GM19452 (cell line): ENCODE results near the gene FXYD3.
"Not testable (repeated sequence)": the region's sequence is repeated elsewhere in the genome, so short reads cannot be mapped to it uniquely, and the experiment has no call there.

ENCODE experiments used
- ATAC-seq: cut with Tn5 transposase; IDR thresholded peaks from one replicate; pipeline ENCODE4 v1.9.1; 2021; ENCODE audit not compliant: unreplicated experiment

The FXYD3 gene

DNA sequence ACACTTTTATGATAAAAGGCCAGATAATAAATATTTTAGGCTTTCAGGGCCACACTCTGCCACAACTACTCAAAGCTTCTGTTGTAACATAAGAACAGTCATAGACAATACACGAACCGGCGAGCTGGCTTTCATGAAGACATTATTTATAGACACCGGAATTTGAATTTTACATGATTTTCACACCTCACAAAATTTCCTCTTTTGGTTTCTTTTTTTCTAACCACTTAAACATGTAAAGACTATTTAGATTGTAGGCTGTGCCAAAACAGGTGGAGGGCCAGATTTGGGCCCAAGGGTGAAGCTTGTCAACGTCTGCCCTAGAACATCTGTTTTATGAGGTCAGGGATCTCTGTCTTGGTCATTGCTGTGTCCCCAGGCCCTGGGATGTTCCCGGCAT, 29.7 kb upstream of the FXYD3 start:
- peak; percentile 69 for ATAC-seq

DNA sequence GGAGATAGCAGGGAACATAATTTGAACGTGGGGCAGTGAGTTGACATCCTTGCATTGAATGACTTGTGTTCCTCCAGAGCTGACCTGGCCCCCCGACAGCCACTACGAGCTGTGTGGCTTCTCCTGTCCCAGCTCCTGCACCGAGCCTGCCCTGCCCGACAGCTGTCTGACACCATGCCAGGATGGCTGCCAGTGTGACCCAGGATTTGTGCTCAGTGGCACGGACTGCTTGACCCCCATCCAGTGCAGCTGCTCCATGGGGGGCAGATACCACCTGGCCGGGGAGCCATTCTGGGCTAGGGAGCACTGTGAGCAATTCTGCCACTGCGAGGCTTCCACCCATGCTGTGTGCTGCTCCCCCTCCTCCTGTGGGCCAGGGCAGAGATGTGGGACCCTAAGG, 29.2 kb upstream of the FXYD3 start:
- no peak for ATAC-seq

DNA sequence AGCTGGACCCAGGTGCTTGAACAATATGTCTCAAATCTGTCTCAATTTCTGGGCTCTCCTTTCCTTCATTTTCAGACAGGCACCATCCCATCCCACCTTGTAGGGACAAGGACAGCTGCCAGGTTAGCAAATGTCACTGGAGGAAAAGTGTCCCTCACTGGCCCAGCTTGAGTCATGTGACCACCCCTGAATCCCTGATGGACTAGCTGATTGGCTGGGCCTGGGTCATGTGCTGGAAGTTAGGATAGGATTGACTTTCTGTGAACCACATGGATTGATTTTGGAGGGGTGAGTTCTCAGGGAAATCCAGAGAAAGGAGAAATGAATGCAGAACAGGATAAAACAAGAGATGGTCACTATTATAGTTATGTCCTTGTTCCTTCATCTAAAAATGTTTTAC, 28.2 kb upstream of the FXYD3 start:
- no peak for ATAC-seq

DNA sequence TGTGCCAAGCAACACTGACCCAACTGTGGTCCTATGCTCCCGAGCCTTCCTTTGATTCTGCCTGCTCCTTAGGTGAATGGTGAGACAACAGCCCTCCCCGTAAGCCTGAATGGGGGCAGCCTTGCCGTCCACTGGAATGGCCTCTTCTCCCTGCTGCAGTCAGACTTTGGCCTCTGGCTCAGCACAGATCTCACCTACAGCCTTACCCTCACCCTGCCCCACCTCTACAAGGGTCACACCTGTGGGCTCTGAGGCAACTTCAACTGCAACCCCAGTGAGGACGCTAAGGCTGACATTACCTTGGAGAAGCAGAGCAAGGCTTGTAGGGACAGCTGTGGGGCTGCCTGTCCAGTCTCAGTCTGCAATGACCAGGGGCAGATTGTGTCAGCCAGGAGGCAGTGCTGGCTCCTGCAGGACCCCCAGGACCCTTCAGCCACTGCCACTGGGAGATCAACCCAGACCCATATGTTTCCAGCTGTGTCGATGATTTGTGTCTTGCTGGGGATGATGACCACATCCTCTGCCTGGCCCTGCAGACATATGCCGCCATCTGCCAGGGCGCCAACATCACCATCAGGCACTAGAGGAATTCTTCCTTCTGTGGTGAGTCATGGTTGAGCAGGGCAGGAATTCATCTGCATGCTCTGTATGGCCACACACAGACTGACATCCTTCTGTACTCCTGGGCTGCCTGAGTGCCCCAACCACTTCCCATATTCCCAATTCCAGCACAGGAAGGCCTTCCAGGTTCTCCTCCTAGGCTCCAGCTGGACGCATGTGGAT, 27.3 kb upstream of the FXYD3 start:
- ATAC-seq, result no peak

DNA sequence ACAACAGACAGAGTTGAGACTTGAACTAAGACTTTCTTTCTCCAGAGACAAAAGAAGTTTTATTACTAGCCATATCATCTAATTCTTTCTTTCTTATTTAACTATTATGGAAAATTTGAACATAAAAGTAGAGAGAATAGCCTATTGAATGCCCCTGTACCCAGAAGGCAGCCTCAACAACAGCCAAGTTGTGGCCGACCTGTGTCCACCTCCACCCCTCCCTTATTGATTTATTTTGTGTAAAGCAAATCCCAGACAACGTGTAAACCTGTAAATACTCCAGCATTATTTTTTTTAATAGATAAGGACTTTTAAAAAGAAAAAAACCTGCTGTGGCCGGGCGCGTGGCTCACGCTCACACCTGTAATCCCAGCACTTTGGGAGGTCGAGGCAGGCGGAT, 26.1 kb upstream of the FXYD3 start:
- no peak for ATAC-seq

DNA sequence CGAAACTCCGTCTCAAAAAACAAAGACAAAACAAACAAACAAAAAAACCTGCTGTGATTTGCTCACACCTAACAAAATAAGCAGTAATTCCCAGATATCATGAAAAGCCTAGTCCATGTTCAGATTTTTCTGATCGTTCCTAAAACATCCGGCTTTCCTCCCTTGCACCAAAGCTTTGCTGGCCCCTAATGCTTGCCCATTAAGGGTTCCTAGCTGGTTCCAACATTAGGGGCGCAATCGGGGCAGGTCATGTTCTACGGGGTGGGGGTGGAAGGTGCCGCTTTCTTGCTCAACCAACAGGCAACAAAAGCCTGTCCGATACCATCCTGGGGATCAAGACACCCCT, 25.5 kb upstream of the FXYD3 start:
- ATAC-seq, result no peak

DNA sequence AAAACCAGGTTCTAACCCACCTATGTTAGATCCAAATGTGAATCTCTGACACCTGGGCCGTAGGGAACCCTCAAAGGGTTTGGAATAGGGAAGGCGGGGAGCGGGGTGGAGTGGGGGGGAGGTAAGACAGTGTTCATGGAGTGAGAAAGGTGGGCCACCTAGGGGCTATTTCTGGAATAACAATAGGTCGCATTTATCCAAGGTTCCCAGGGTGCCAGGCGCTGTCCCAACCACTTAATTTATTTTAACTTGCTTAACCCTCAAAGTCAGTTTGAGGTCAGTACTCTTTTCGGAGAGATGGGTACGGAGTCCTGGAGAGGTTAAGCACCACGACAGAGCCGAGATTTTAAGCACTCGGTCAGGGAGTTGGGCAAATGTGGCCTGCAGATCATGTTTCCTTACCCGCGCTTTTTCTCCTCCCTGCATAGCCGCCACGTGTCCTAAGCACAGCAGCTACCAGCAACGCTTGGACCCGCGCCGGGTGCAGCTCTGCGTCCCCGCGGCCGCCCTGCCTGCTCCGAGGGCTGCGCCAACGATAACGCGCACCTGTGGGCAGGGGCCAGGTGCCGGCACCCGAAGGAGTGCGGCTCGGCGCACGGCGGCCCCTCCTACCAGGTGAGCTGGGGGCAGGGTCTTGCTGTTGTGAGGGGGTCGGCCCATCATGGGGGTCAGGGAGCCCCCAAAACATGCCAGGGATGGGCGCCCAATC, 25.0 kb upstream of the FXYD3 start:
- ATAC-seq, result no peak

DNA sequence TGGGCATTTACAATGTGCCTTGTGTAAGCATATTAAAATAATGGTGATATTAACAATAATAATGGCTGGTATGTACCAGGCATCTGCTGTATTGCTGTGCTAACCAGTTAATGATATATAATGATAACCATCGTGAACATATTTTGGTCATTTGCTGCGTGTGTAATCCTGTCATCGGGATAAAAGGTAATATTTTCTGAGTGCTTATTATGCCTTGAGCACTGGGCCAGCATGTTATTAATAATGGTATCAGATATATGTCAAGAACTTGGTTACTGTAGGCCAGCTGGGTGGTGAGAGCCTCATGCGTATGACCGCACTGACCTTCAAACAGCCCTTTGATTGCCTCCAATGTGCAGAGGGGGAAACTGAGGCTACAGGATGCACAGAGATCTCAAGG, 22.2 kb upstream of the FXYD3 start:
- ATAC-seq, result no peak

DNA sequence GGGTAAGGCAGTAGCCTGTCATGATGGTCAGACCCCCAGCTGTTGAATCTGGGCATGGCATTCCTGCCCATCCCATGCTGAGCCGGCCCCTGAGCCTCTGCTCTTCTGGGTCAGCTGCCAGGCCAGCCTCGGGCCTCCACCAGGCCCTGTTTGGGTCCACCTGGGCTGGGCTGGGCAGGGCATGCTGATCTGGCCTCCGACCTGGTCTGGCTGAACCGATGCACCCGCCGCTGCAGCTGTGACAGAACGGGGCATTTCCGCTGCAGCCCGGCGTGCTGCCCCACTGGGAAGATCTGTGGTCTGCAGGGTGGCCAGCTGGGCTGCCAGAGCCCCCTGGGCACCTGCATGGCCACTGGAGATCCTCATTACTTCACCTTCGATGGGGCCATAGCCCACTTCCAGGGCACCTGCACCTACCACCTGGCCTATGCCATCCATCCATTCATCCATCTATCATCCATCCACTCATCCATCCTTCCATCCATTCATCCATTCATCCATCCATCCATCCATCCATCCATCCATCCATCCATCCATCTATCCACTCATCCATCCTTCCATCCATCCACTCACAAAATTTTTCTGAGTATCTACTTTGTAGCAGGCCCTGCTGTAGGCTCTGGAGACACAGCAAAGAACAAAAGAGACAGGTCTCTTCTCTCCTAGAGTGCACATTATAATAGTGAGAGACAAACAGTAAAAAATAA, 21.5 kb upstream of the FXYD3 start:
- ATAC-seq, result no peak

DNA sequence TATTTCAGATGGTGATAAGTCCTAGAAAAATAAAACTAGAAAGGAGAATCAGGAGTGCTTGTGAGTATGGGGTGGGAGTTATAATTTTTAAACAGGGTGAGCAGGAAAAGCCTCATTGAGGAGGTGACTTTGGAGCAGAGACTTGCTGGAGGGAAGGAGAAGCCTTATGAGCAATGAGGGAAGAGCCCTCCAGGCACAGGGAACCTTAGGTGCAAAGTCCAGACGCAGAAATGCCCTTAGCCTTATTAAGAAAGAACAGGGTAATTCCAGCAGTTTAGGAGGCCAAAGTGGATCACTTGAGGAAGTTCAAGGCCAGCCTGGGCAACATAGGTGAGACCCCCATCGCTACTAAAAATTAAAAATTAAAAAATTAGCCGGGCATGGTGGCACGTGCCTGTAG, 21.0 kb upstream of the FXYD3 start:
- no peak for ATAC-seq

DNA sequence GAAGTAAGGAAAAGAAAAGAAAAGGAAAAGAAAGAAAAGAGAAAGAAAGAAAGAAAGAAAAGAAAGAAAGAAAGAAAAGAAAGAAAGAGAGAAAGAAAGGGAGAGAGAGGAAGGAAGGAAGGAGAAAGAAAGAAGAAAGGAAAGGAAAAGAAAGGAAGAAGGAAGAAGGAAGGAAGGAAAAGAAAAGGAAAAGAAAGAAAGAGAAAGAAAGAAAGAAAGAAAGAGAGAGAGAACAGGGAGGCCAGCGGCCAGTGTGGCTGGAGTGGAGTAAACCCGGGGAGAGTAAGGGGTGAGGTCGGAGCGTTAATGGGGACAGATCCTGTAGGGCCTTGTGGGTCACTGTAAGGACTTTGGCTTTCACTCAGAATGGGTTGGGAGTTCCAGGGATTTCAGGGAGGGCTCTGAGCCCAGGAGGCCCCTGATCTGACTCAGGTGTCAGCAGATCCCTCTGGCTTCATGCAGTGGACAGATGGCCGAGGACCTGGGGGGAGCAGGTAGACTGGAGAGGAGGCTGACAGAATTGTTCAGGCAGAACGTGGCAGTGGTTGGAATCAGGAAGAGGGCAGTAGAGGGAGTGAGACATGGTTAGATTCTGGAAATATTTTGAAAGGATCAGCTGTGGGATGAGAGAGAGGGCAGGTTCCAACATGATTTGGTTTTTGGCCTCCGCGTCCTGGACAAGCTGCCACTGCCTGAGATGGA, 19.8 kb upstream of the FXYD3 start:
- no peak for ATAC-seq

DNA sequence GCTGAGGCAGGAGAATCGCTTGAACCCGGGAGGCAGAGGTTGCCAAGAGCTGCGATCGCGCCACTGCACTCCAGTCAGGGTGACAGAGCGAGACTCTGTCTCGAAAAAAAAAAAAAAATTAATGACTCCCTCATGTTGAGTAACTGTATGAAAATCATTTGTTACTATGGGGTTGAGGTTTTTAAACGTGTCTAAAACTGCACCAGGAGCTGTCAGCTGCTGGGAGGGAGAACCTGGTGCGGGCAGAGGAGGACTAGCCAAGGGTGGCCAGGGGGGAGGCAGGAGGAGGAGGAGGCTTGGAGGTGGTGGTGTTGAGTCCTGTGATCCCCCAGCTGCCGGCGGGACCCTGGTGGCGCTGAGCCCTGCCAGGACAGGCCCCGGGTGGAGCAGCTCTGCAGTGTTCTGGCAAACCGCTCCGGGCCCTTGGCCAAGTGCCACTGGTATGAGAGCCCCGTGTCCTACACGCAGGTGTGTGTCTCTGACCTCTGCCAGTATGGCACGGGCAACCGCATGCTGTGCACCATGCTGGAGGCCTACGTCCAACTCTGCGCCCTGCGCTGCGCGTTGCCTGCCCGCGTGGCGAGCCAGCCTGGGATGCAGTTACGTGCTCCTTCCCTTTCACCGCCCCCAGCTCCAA, 17.1 kb upstream of the FXYD3 start:
- no peak for ATAC-seq

DNA sequence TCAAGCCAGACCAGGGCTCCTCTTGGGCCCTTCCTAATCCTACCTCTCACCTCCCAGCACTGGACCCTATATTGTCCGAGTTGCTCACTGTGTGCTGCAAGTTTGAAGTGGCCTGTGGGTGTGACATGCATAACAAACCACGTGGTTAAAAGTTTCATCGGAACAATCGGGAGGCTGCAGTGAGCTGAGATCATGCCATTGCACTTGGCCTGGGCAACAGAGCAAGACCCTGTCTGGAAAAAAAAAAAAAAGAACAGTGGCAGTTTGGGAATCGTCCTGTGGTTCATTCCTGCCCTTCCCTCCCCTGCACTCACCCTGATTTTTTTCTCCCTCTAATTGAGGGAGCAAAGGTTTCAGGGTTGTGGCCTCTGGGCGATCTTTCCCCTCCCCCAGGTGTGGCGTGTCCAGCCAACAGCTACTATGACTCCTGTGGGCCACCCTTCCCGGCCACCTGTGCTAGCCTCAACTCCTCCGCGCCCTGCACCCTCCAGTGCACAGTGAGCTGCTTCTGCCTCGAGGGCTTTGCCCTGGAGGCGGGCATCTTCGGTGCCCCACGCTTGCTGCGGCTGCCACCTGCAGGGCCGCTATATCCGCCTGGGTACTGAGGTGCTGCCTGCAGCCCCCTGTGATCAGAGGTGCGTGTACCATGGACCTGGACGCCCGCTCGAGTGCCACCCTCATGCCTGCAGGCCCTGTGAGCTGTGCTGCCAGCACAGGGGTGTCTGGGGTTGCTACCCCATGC, 16.3 kb upstream of the FXYD3 start:
- no peak for ATAC-seq

DNA sequence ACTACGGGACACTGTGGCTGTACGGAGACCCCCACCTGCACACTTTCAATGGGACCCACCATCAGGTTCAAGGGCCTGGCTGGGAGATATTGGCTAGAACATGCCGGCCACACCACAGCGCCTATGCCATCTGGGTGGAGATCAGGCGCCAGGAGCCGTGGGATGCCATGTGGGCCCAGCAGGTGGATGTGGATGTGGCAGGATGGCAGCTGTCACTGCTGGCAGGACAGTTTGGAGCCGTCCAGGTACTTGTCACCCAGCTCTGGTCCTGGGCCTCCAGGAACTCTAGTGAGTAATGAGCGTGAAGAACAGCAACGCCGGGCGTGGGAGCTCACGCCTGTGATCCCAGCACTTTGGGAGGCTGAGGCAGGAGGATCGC, 15.7 kb upstream of the FXYD3 start:
- ATAC-seq, result no peak

DNA sequence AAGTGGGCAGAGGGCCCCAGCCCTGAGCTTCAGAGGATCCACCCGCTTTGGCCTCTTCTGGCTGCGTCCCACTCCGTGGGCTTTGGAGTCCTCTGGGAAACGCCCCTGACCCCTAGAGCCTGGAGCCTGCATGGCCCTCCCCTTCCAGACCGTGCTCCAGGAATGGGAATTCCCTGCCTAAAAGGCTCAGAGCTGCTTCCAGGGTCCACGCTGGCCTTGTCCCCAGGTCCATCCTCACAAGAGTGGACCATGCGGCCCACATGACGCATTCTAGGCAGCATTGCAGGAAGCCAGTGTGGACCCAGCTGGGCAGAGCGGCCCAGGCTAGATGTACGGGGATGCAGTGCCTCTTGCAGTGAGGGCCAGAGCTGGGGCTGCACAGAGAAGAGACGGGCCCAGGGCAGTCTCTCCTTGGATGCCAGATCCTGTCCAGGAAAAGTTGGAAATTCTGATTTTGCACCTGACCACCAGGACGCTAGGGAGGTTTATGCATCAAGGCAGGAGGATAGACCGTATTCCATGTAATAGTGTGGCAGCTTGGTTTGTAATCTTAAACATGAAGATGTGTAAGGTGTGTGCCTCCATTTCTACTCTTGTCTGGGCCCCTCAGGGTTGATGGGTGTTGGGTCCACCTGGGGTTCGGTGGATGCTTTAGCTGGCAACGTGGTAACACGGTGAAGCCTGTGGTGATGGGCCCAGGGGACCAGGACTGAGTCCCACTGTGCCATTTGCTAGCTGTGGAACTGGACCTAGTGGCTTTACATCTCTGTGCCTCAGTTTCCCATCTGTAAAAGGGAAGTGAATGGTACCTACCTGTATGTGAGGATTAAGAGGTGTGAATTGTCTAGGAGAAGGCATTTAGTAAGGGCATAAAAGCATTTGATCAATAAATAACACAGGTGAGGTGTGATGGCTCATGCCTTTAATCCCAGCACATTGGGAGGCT, 14.8 kb upstream of the FXYD3 start:
- no peak for ATAC-seq

DNA sequence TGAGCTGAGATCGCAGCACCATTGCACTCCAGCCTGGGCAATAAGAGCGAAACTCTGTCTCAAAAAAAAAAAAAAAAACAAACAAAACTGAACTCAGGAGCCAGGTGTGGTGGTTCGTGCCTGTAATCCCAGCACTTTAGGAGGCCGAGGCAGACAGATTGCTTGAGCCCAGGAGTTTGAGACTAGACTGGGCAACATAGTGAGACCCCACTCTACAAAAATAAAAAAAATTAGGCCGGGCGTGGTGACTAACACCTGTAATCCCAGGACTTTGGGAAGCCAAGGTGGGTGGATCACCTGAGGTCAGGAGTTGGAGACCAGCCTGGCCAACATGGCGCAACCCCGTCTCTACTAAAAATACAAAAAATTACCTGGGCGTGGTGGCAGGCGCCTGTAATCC, 13.7 kb upstream of the FXYD3 start:
- not testable (repeated sequence) for ATAC-seq

DNA sequence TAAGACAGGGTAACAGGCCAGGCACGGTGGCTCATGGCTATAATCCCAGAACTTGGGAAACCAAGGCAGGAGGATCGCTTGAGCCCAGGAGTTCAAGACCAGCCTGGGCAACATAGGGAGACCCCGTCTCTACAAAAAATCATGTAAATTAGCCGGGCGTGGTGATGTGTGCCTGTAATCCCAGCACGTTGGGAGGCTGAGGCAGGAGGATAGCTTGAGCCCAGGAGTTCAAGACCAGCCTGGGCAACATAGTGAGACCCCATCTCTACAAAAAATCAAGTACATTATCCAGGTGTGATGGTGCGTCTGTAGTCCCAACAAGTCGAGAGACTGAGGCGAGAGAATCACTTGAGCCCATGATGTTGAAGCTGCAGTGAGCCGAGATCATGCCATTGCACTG, 12.0 kb upstream of the FXYD3 start:
- not testable (repeated sequence) for ATAC-seq

DNA sequence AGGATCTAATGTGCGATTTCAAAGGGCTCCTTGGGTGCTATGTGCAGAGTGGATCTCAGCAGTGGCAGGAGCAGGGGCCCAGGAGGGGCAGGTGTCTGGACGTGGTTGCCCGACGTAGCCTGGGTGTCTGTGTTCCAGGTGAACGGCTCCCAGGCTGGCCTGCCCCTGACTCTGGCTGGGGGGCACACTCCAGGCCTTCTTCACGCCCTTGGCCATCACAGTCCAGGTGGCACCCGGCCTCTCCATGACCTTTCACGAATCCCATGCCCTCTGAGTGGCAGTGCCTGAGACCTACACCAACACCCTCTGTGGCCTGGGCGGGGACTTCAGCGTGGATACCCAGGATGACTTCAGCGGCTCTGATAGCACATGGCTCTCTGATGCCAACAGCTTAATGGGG, 11.3 kb upstream of the FXYD3 start:
- ATAC-seq, result no peak

DNA sequence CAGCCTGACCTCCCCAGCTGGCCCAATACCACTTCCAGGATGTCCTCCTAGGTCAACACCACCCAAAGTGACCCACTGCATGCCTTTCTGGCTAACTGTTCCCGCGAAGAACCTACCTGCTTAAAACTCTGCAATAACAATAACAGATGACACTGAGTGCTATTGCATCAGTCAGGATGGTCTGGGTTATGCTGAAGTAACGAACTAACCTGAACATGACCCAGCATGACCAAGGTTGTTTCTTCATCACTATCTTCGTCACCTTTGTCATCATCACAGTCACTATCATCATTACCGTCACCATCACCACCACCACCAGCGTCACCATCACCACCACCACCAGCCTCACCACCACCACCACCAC, 10.6 kb upstream of the FXYD3 start:
- ATAC-seq, result no peak
